A673 (cell line): ENCODE measurements around the gene DHX34.

Experiments used
- EZH2 ChIP-seq: fragments of 200-600 bp; sonication (generic); IDR thresholded peaks from 2 replicates; pipeline ENCODE4 v1.6.1; 2017; ENCODE audit warnings: borderline replicate concordance, low read depth, mild to moderate bottlenecking, mixed read lengths, antibody characterized with exemption, low read length; ENCODE audit not compliant: poor library complexity, severe bottlenecking
- TF ChIP-seq, protein P1 (sequence below): fragments of 300-800, 200-600 bp; sonication (generic); conservative IDR thresholded peaks from 2 replicates; pipeline ENCODE4 v1.5.1; 2017; ENCODE audit warnings: low read depth, mild to moderate bottlenecking, antibody characterized with exemption, low read length, moderate library complexity, mixed read lengths

DNA sequence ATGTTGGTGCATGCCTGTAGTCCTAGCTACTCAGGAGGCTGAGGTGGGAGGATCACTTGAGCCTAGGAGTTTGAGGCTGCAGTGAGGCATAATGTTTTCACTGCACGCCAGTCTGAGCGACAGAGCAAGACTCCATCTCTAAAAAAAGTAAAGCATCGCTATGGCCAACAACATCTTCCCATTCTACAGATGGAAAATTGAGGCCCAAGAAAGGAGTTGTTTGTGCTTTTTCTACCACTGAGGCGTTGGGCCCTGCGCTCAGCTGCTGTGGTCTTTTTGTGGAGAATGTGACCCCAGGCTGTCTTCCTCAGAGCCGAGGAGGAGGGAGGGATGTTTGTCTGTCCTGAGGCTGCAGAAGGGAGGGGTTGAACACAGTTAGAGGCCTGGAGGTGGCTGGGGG is 17.6 kb upstream of the DHX34 start:
- TF ChIP-seq, protein P1, sequence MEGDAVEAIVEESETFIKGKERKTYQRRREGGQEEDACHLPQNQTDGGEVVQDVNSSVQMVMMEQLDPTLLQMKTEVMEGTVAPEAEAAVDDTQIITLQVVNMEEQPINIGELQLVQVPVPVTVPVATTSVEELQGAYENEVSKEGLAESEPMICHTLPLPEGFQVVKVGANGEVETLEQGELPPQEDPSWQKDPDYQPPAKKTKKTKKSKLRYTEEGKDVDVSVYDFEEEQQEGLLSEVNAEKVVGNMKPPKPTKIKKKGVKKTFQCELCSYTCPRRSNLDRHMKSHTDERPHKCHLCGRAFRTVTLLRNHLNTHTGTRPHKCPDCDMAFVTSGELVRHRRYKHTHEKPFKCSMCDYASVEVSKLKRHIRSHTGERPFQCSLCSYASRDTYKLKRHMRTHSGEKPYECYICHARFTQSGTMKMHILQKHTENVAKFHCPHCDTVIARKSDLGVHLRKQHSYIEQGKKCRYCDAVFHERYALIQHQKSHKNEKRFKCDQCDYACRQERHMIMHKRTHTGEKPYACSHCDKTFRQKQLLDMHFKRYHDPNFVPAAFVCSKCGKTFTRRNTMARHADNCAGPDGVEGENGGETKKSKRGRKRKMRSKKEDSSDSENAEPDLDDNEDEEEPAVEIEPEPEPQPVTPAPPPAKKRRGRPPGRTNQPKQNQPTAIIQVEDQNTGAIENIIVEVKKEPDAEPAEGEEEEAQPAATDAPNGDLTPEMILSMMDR, result no peak
- no peak for TF ChIP-seq EZH2
